ENCODE measurements around the gene PDZD2. TPM values are rescaled to one million over a fixed set of nuclear protein-coding genes. Genes with fewer than 3 reads are reported as not detected.
"Not testable (repeated sequence)": the region's sequence is repeated elsewhere in the genome, so short reads cannot be mapped to it uniquely, and the experiment has no call there.

PDZD2 gene
- total and polyA plus RNA-seq, 2 experiments from 2014 or later: 0.21 TPM; not detected in 1

GRCh38 chr5:32013658-32014057, 374.7 kb downstream of the PDZD2 start:
- H3K4me2 ChIP-seq (ENCODE audit: unreplicated experiment): no peak overlapping the region
- no peak overlapping the region for H3K27ac ChIP-seq
- H3K9me2 ChIP-seq (ENCODE audit: insufficient read depth): no peaks in the 10 kb centered on the region
- H3K4me3 ChIP-seq: no peak overlapping the region
- H3K27me3 ChIP-seq (replicated peaks; ENCODE audit: insufficient read depth): peaks cover 5% of the 10 kb centered on the region; the same call in 1 of the 2 replicates
- H3K79me2 ChIP-seq (ENCODE audit: insufficient read depth): no peaks in the 10 kb centered on the region
- DNase-seq: no peak
- no peaks in the 10 kb centered on the region for H3K9me3 ChIP-seq (ENCODE audit: low read depth)
- H3K36me3 ChIP-seq (ENCODE audit: low read depth): no peaks in the 10 kb centered on the region
- no peaks in the 10 kb centered on the region for H3K4me1 ChIP-seq (ENCODE audit: insufficient read depth)
- no peaks in the 10 kb centered on the region for H3F3A ChIP-seq (ENCODE audit: insufficient read depth)
- no peak overlapping the region for H3K9ac ChIP-seq
- 41 to 44% methylated on average over 7 of the region's 7 CpGs for WGBS, 2 experiments (ENCODE audit: low coverage in 1 of 2, low lambda C conversion rate in 2 of 2, missing lambda C conversion rate in 2 of 2)
- no peaks in the 10 kb centered on the region for H4K20me1 ChIP-seq (ENCODE audit: insufficient read depth)
- TF ChIP-seq EZH2 (IDR thresholded peaks at IDR 0.05; ENCODE audit: insufficient read depth, poor library complexity, severe bottlenecking) (no peak), EZH2phosphoT487 (IDR thresholded peaks at IDR 0.05; ENCODE audit: insufficient read depth, low read depth) (no peak)
- H2AFZ ChIP-seq: no peak overlapping the region
- in situ Hi-C loops (cut with MboI): no loop called here

GRCh38 chr5:32014096-32014745, 375.3 kb downstream of the PDZD2 start:
- TF ChIP-seq EZH2 (IDR thresholded peaks at IDR 0.05; ENCODE audit: insufficient read depth, poor library complexity, severe bottlenecking) (no peak), EZH2phosphoT487 (IDR thresholded peaks at IDR 0.05; ENCODE audit: insufficient read depth, low read depth) (no peak)
- in situ Hi-C loops (cut with MboI): no loop called here
- Histone ChIP-seq H4K20me1 (ENCODE audit: insufficient read depth) (no peaks in the 10 kb centered on the region), H3K4me2 (ENCODE audit: unreplicated experiment) (no peak overlapping the region), H3K36me3 (ENCODE audit: low read depth) (no peaks in the 10 kb centered on the region), H3K9me3 (ENCODE audit: low read depth) (no peaks in the 10 kb centered on the region), H3K9me2 (ENCODE audit: insufficient read depth) (no peaks in the 10 kb centered on the region), H3K4me3 (no peak overlapping the region), H3K27ac (no peak overlapping the region), H3K4me1 (ENCODE audit: insufficient read depth) (no peaks in the 10 kb centered on the region), H3K9ac (no peak overlapping the region), H2AFZ (no peak overlapping the region), H3K27me3 (replicated peaks; ENCODE audit: insufficient read depth) (peaks cover 5% of the 10 kb centered on the region; the same call in 1 of the 2 replicates), H3F3A (ENCODE audit: insufficient read depth) (no peaks in the 10 kb centered on the region), H3K79me2 (ENCODE audit: insufficient read depth) (no peaks in the 10 kb centered on the region)
- WGBS, 2 experiments (ENCODE audit: low coverage in 1 of 2, low lambda C conversion rate in 2 of 2, missing lambda C conversion rate in 2 of 2): 56 to 59% methylated on average over 10 of the region's 10 CpGs
- DNase-seq: no peak

- H3K27me3 ChIP-seq (replicated peaks; ENCODE audit: insufficient read depth); H3K4me2 ChIP-seq (ENCODE audit: unreplicated experiment); in situ Hi-C loops (cut with MboI); H3K4me3 ChIP-seq; H3K27ac ChIP-seq; H2AFZ ChIP-seq; H3K9me3 ChIP-seq (ENCODE audit: low read depth); H3K79me2 ChIP-seq (ENCODE audit: insufficient read depth); H3F3A ChIP-seq (ENCODE audit: insufficient read depth); H3K9ac ChIP-seq; DNase-seq; H3K4me1 ChIP-seq (ENCODE audit: insufficient read depth); H3K36me3 ChIP-seq (ENCODE audit: low read depth); H3K9me2 ChIP-seq (ENCODE audit: insufficient read depth); H4K20me1 ChIP-seq (ENCODE audit: insufficient read depth): not testable (repeated sequence)
- 92 to 94% methylated on average over 9 of the region's 9 CpGs for WGBS, 2 experiments (ENCODE audit: low coverage in 1 of 2, low lambda C conversion rate in 2 of 2, missing lambda C conversion rate in 2 of 2)
Observed at GRCh38 chr5:32015262-32015661, 376.3 kb downstream of the PDZD2 start.

GRCh38 chr5:32017692-32018367, 378.9 kb downstream of the PDZD2 start:
- Histone ChIP-seq H4K20me1 (ENCODE audit: insufficient read depth) (no peaks in the 10 kb centered on the region), H3K36me3 (ENCODE audit: low read depth) (no peaks in the 10 kb centered on the region), H3K9me2 (ENCODE audit: insufficient read depth) (no peaks in the 10 kb centered on the region), H3K4me1 (ENCODE audit: insufficient read depth) (no peaks in the 10 kb centered on the region), H2AFZ (no peak overlapping the region), H3K9ac (no peak overlapping the region), H3K9me3 (ENCODE audit: low read depth) (no peaks in the 10 kb centered on the region), H3K4me3 (no peak overlapping the region), H3K27me3 (replicated peaks; ENCODE audit: insufficient read depth) (peaks cover 3% of the 10 kb centered on the region; the same call in 1 of the 2 replicates), H3K27ac (no peak overlapping the region), H3K79me2 (ENCODE audit: insufficient read depth) (no peaks in the 10 kb centered on the region), H3F3A (ENCODE audit: insufficient read depth) (no peaks in the 10 kb centered on the region), H3K4me2 (ENCODE audit: unreplicated experiment) (no peak overlapping the region)
- in situ Hi-C loops (cut with MboI): no loop called here
- whole genome bisulfite sequencing, 2 experiments (ENCODE audit: low coverage in 1 of 2, low lambda C conversion rate in 2 of 2, missing lambda C conversion rate in 2 of 2): 92 to 94% methylated on average over 8 of the region's 8 CpGs
- no peak for TF ChIP-seq EZH2phosphoT487 (IDR thresholded peaks at IDR 0.05; ENCODE audit: insufficient read depth, low read depth)
- TF ChIP-seq EZH2 (IDR thresholded peaks at IDR 0.05; ENCODE audit: insufficient read depth, poor library complexity, severe bottlenecking): no peak
- DNase-seq: no peak
